Body of pancreas (tissue), 4 donors: ENCODE data around the gene OSBPL1A. TPM values are rescaled to one million over a fixed set of nuclear protein-coding genes. Genes with fewer than 3 reads are reported as not detected.

Experiments used
- ATAC-seq: fragments of 150-250 bp; one replicate; pipeline ENCODE4 v1.9.1; 2016
- DNase-seq, 4 donors: peaks; one replicate each; pipeline ENCODE4 v3.0.0-alpha.2; 2019
- H3K27ac ChIP-seq, 4 donors: fragments of 200-600 bp; sonication (generic); 1 replicate in 3 of 4; 2 replicates in 1 of 4; pipeline versions ENCODE4 v1.5.1 to v1.6.1; 2016 to 2019; ENCODE audit warnings: mild to moderate bottlenecking in 1 of 4, mixed read lengths in 1 of 4, moderate library complexity in 1 of 4
- H3K27me3 ChIP-seq, 2 donors: fragments of 200-600 bp; sonication (generic); one replicate each; pipeline ENCODE4 v1.6.0; 2016; ENCODE audit warnings: mild to moderate bottlenecking in 1 of 2
- H3K36me3 ChIP-seq, 2 donors: fragments of 200-600 bp; sonication (generic); replicated peaks in 1 of 2; 2 replicates each; pipeline ENCODE4 v1.5.1; 2016; ENCODE audit warnings: low read depth in 2 of 2; ENCODE audit not compliant: insufficient read depth in 1 of 2
- H3K4me1 ChIP-seq: fragments of 200-600 bp; sonication (generic); one replicate; pipeline ENCODE4 v1.6.0; 2016
- H3K4me3 ChIP-seq, 2 donors: fragments of 200-600 bp; sonication (generic); 1 replicate in 1 of 2; 2 replicates in 1 of 2; pipeline ENCODE4 v1.5.1; 2016 to 2019
- H3K9me3 ChIP-seq, 3 donors: fragments of 200-600 bp; sonication (generic); 1 replicate in 2 of 3; 2 replicates in 1 of 3; pipeline ENCODE4 v1.5.1; 2016
- CTCF ChIP-seq, 7 experiments: fragments of 450-650 bp in 4 of 7; fragments of 200-600 bp in 3 of 7; sonication (generic) in 3 of 7; IDR thresholded peaks; one replicate each; pipeline ENCODE4 v1.5.1; 2016 to 2019; ENCODE audit warnings: antibody characterized with exemption in 7 of 7
- POLR2A ChIP-seq, 3 donors: fragments of 450-650 bp; IDR thresholded peaks; one replicate each; pipeline ENCODE4 v1.6.1; 2016; ENCODE audit warnings: antibody characterized with exemption in 3 of 3, mild to moderate bottlenecking in 2 of 3
- WGBS, 2 donors: methylation state at CpG; one replicate each; pipeline ENCODE4 v1.1.5; 2017; 5-methylcytosine and 5-hydroxymethylcytosine counted together
- intact Hi-C: fragments of 100-400 bp; cut with DNase I; formaldehyde crosslinking; loops from one replicate; pipeline ENCODE4 v1.15.1; 2023
- total RNA-seq, 2 donors: library from RNA; depleted of rRNA; stranded (reverse); fragments of >200 nt; gene quantifications; one replicate each; pipeline ENCODE4 v1.1.0, GENCODE V29; 2016

The OSBPL1A gene
- total RNA-seq, 2 donors from 2014 or later = 20.5 to 78.4 TPM

GRCh38 chr18:24188120-24188519, 209.5 kb downstream of the OSBPL1A start:
- Histone ChIP-seq H3K4me1 (no peaks in the 10 kb centered on the region), H3K27me3 (no peaks in the 10 kb centered on the region), H3K36me3 (no peaks in the 10 kb centered on the region), H3K9me3 (no peaks in the 10 kb centered on the region), H3K4me3 (no peak overlapping the region), H3K27ac (no peak overlapping the region)
- 65 to 76% methylated on average over 5 of the region's 5 CpGs for WGBS, 2 donors
- no peak for ATAC-seq
- no peak for DNase-seq
- TF ChIP-seq POLR2A (IDR thresholded peaks at IDR 0.05) (no peak), CTCF (IDR thresholded peaks at IDR 0.05) (no peak)
- intact Hi-C loops = loop anchor here (10.0 kb wide), 1 partner anchor 87 kb away; no protein-coding TSS in a partner anchor

- intact Hi-C loops = loop anchor here (10.0 kb wide), 1 partner anchor 87 kb away; no protein-coding TSS in a partner anchor
- no peak overlapping the region for H3K4me3 ChIP-seq
- no peaks in the 10 kb centered on the region for H3K36me3 ChIP-seq
- DNase-seq (no peak), ATAC-seq (no peak)
- H3K4me1 ChIP-seq = no peaks in the 10 kb centered on the region
- TF ChIP-seq POLR2A (IDR thresholded peaks at IDR 0.05) = no peak
- TF ChIP-seq CTCF (IDR thresholded peaks at IDR 0.05) = no peak
- H3K9me3 ChIP-seq = no peaks in the 10 kb centered on the region
- no peaks in the 10 kb centered on the region for H3K27me3 ChIP-seq
- 84 to 91% methylated on average over 1 of the region's 1 CpG for WGBS, 2 donors
- H3K27ac ChIP-seq = no peak overlapping the region
Measured at GRCh38 chr18:24187689-24188088, 209.9 kb downstream of the OSBPL1A start.

- WGBS, 2 donors = 71 to 88% methylated on average over 5 of the region's 5 CpGs
Measured at GRCh38 chr18:24187049-24187448, 210.6 kb downstream of the OSBPL1A start.

GRCh38 chr18:24185805-24186204, 211.8 kb downstream of the OSBPL1A start:
- DNase-seq = no peak
- TF ChIP-seq POLR2A (IDR thresholded peaks at IDR 0.05) = no peak
- TF ChIP-seq CTCF (IDR thresholded peaks at IDR 0.05) = no peak
- WGBS, 2 donors = 94 to 95% methylated on average over 7 of the region's 7 CpGs
- Histone ChIP-seq H3K4me1 (no peaks in the 10 kb centered on the region), H3K36me3 (no peaks in the 10 kb centered on the region), H3K4me3 (no peak overlapping the region), H3K9me3 (no peaks in the 10 kb centered on the region), H3K27ac (no peak overlapping the region), H3K27me3 (no peaks in the 10 kb centered on the region)
- no peak for ATAC-seq
- intact Hi-C loops = loop anchor here (10.0 kb wide), 1 partner anchor 89 kb away; no protein-coding TSS in a partner anchor

More at GRCh38 chr18:24187049-24187448, 210.6 kb downstream of the OSBPL1A start:
- intact Hi-C loops = loop anchor here (10.0 kb wide), 1 partner anchor 88 kb away; no protein-coding TSS in a partner anchor
- TF ChIP-seq CTCF (IDR thresholded peaks at IDR 0.05) = no peak
- TF ChIP-seq POLR2A (IDR thresholded peaks at IDR 0.05) = no peak
- Histone ChIP-seq H3K9me3 (no peaks in the 10 kb centered on the region), H3K4me1 (no peaks in the 10 kb centered on the region), H3K4me3 (no peak overlapping the region), H3K27me3 (no peaks in the 10 kb centered on the region), H3K27ac (no peak overlapping the region), H3K36me3 (no peaks in the 10 kb centered on the region)
- ATAC-seq (no peak), DNase-seq (no peak)

- Histone ChIP-seq H3K9me3 (no peaks in the 10 kb centered on the region), H3K4me3 (no peak overlapping the region), H3K27me3 (no peaks in the 10 kb centered on the region), H3K27ac (no peak overlapping the region), H3K4me1 (peaks cover 8% of the 10 kb centered on the region), H3K36me3 (no peaks in the 10 kb centered on the region)
- WGBS, 2 donors = 62 to 83% methylated on average over 2 of the region's 2 CpGs
- TF ChIP-seq CTCF (IDR thresholded peaks at IDR 0.05) = no peak
- no peak for TF ChIP-seq POLR2A (IDR thresholded peaks at IDR 0.05)
- no peak for DNase-seq
- intact Hi-C loops = loop anchor here (10.0 kb wide), 1 partner anchor 93 kb away; no protein-coding TSS in a partner anchor
- ATAC-seq = no peak
Measured at GRCh38 chr18:24181806-24182205, 215.8 kb downstream of the OSBPL1A start.
